Left renal cortex interstitium (tissue), 4 donors: ENCODE results near the gene UTF1. TPM values are rescaled to one million over a fixed set of nuclear protein-coding genes. Genes with fewer than 3 reads are reported as not detected.
"Not testable (repeated sequence)": the region's sequence is repeated elsewhere in the genome, so short reads cannot be mapped to it uniquely, and the experiment has no call there.

Experiments used
- DNase-seq, 4 donors: peaks; one replicate each; pipeline ENCODE4 v3.0.0-alpha.2; 2013; ENCODE audit warnings: low read depth in 4 of 4, low spot score in 2 of 4, missing footprints in 1 of 4
- polyA plus RNA-seq, 4 donors: library from polyadenylated mRNA; unstranded; fragments of 120-200 nt; gene quantifications; one replicate each; pipeline ENCODE4 v1.2.1, GENCODE V29; 2013; ENCODE audit not compliant: insufficient read length in 4 of 4

UTF1 gene
- polyA plus RNA-seq, 4 donors = 0.09 TPM; not detected in 3

DNA sequence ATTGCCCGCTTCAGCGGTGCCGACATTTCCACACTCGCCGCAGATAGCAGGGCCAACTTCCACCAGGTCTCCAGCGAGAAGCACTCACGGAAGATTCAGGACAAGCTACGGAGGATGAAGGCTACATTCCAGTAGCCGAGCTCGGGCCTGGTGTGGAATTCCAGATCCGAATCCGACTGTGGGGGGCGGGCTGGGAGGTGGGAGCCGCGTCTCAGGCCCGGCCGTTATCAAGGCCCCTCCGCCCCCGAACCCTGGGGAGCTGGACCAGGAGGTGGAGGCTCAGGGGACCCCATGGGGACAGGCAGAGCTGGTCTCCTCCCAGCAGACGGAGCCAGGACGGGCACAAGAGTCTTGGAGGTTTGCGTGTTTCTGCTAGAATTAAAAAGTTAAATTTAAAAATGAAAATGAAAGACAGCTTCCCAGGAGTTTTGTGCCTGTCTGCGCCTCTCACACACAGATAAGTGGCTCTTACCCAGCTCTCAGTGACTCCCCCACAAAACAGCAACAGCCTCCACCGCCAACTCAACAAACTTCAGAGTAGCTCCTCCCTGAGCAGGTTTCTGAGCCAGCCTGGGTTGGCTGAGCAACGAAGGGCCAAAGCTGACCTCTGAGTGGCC is 5.2 kb upstream of the UTF1 start:
- no peak for DNase-seq

DNA sequence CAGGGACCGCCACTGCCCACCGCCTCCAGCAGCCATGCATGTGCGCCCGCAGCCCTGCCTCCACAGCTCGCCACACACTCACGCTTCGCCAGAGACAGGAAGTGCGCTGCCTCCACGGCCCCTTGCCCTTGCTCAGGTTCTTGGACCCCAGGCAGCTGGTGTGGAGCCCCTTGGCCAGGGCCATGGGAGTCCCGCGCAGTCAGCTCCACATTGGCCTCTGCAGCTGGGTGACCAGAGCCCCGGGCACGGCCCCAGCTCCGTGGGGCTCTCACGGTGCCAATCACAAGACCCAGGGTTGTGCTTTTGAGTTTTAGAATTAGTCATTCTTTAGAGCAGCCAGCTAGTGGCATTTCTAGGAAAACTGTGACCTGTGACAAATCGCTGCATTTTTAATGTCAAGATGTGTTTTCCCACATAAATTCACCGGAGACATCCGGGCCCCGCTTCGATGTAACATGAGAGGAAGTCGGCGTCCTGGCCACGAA is 4.3 kb upstream of the UTF1 start:
- DNase-seq = no peak

DNA sequence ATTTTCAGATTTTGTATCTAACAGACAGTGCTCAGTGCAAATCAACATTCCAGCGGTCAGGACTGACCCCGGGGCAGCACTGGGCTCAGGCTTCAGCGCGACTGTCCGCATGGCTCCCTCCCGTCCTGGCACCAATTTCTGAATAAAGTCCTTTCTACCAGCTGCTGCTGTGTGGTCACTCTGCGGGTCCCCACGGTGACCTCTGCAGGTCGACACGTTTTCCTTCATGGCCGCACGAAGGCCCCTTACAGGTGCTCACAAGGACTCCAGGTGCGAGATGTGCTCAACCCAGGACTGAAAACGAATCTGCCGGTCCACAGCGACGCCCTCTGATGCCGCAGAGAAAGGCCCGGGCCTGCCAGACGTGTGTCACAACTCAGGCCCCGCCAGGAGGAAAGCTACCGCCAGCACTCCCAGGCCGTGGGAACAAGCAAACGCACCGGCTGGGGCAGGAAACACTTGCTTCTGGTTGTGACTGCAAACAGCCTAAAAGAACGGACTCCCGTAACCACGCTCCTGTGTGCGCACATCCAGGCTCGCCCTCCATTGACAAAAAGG is 3.7 kb upstream of the UTF1 start:
- DNase-seq = no peak

DNA sequence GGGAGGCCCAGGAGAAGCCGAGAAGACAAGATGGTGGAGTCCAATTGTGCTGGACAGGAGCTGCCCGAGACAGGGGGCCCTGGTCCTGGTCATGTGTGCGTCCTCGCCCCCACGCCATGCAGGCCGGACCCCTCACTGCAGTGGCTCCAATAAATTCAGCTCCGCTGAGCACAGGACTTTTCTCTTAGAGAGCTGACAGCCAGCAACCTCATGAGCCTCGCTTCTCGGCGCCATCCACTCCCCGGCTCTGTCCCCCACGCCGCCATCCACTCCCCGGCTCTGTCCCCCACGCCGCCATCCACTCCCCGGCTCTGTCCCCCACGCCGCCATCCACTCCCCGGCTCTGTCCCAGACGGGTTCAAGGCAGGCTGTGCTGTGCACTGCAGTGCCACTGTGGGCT is 2.8 kb upstream of the UTF1 start:
- no peak for DNase-seq

GRCh38 chr10:133229265-133230043 is 563 bp upstream of the UTF1 start:
- no peak for DNase-seq

GRCh38 chr10:133230387-133231195 is 574 bp downstream of the UTF1 start:
- no peak for DNase-seq

GRCh38 chr10:133231244-133231945 is 1.4 kb downstream of the UTF1 start:
- DNase-seq = no peak

DNA sequence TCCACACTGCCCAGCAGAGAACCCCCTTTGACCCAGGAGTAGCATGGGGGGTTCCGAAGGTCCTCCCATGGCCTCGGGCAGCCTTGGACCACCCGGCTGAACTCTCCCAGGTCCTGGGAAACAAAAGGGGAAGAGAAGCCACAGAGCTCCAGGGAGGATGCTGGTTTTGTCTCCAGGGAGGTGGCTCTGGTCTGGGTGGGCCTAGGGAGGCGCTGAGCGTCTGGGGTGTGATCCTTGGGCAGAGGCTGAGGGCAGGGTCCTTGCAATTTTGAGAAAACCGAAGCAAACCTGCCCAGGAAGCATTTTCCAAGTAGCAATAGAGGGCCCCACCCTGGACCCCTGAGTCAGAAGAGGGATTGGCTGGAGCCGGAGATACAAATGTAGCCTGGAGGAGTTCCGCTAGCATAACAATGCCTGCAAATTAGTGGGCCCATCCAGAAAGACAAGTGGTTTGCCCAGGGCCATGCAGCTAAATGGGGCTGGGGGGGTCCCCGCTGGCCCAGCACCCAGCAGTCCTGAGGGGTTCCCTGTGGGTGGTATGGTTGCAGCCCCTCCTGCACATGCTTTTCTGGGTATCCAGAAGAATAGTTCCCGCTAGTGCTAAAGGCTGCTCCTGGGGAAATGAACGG is 2.0 kb downstream of the UTF1 start:
- DNase-seq = no peak

- DNase-seq = not testable (repeated sequence)
These were observed 4.8 kb downstream of the UTF1 start for GRCh38 chr10:133234796-133235195.

DNA sequence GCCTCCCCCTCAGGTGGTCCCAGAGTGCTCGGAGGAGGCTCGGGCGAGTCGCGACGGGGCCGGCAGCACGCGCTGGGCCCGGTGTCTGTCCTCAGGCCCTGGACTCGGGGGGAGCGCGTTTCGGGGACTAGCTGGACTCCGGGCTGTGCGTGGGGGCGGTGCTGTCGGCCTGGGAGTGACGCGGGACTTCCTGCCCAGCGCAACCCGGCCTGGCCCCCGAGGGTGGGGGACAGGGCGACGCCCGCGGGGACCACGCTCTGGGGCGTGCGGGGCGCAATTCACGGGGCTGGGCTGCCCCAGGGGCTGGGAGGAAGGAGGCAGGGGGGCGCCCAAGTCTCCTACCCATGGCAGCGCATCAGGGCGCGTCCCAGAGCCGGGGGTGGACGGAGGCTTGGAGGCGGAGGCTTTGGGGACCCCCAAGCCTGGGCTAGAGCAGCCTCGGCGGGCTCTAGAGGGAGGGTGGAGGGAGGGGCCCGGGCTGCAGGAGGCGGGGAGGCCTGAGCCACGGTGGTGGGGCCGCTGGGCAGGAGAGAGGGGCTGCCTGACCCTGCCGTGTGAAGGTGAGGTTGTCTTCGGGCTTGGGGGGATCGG is 5.3 kb downstream of the UTF1 start:
- DNase-seq = no peak

DNA sequence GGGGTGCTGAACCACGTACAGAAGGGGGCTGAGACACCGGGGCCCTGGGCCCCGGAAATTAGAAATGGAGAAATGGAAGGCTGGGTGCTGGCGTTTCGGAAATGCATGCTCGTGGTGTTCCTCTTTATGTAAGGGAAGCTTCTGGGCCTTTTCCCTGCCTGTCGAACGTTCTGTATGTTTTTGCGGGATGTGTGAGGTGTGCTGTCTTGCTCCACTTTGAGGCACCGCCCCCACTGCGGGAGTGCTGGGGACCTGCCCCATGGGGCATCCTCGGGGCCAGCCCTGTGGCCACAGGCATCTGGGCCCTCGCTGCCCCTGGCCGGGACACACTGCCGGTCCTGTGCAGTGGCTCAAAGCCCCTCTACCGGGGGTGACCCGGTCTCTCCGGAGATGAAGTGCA is 5.9 kb downstream of the UTF1 start:
- no peak for DNase-seq

GRCh38 chr10:133236401-133237240 is 6.6 kb downstream of the UTF1 start:
- no peak for DNase-seq

- no peak for DNase-seq
These were observed 7.2 kb downstream of the UTF1 start for GRCh38 chr10:133237241-133237587.

DNA sequence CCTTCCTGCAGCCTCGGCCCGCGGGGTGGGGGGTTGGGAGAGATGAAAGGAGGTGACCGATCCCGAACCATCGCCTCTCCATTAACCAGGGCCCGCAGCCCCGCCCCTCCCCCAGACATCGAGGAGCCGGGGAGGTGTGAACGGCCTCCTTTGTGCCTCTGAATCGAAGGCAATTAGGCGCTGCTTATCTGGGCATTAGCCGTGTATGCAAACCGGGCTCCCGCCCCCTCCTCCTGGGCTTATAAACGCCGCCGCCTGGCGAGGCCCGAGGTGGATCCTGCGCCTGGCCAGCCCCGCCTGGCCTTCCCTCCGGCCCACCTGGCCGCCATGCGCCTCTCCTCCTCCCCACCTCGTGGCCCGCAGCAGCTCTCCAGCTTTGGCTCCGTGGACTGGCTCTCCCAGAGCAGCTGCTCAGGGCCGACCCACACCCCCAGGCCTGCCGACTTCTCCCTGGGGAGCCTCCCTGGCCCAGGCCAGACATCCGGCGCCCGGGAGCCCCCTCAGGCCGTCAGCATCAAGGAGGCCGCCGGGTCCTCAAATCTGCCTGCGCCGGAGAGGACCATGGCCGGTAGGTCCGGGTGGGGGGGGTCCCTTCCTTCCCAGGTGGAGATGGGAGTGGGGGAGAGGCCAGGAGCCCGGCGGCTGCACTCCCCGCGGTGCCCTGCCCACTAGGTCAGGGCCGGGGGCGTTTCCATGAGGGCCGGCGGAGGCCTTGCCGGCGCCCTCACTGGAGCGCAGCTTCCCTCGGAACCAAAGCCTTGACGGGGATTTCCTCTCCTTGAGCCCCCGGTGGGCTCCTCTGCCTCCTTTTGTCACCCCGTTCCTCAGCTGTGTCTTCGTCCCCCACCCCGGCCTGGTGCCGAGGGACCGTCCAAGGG is 7.8 kb downstream of the UTF1 start, which contains the start of gene VENTX:
TSS of gene VENTX (plus strand) at position 268 of the 878 bp plus-strand sequence. CDS start at position 328, 60 bp downstream.
- DNase-seq = no peak

DNA sequence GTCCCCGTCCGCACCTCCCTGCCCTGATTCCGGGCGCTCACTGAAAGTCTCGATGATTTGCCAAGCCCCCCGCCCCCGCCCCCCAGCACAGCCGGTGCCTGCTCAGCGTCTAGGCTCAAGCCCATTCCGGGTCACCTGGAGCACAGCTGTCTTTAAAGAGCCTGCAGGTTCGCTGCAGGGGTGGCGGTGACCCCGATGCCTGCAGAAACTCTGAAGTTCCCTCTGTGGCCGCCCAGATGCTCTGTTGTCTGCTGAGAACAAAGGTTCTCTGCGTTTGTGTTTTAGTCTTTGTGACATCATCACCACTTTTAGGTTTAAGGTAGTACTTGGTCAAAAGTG is 8.4 kb downstream of the UTF1 start:
- no peak for DNase-seq

GRCh38 chr10:133239990-133240389 is 10.0 kb downstream of the UTF1 start:
- DNase-seq = no peak

- DNase-seq = no peak
These were observed 11.6 kb downstream of the UTF1 start for GRCh38 chr10:133241501-133242205.
